DND-41 (cell line): Measurements from ENCODE around the gene FOXD2.

Experiments used
- ATAC-seq: fragments of 200-7000 bp; cut with Tn5 transposase; 3 replicates; pipeline ENCODE4 v1.9.1; 2021; ENCODE audit warnings: low read depth; ENCODE audit not compliant: insufficient read depth
- DNase-seq: peaks from one replicate; pipeline ENCODE4 v3.0.0-alpha.2; 2020
- H2AFZ ChIP-seq: 2 replicates; pipeline ENCODE4 v1.6.0; 2012; ENCODE audit warnings: low read depth, low read length
- H3K27ac ChIP-seq: 2 replicates; pipeline ENCODE4 v1.5.1; 2012; ENCODE audit warnings: low read length, inconsistent platforms
- H3K27me3 ChIP-seq: fragments of 200-600 bp; sonication (generic); 2 replicates; pipeline ENCODE4 v1.6.0; 2012; ENCODE audit warnings: low read length, mild to moderate bottlenecking, inconsistent platforms; ENCODE audit not compliant: insufficient read depth, poor library complexity
- H3K36me3 ChIP-seq: 2 replicates; pipeline ENCODE4 v1.5.1; 2012; ENCODE audit warnings: low read length, inconsistent platforms; ENCODE audit not compliant: insufficient read depth
- H3K4me1 ChIP-seq: 2 replicates; pipeline ENCODE4 v1.5.1; 2012; ENCODE audit warnings: mild to moderate bottlenecking, low read length; ENCODE audit not compliant: insufficient read depth
- H3K4me2 ChIP-seq: 2 replicates; pipeline ENCODE4 v1.6.0; 2012; ENCODE audit warnings: mild to moderate bottlenecking, moderate library complexity, low read length, inconsistent platforms; ENCODE audit not compliant: insufficient read depth
- H3K4me3 ChIP-seq, 2 experiments: fragments of 200-600 bp in 1 of 2; shearing (Covaris generic) in 1 of 2; 2 replicates each; pipeline ENCODE4 v1.5.1; 2012 to 2016; ENCODE audit warnings: inconsistent platforms in 2 of 2, low read length in 2 of 2, mild to moderate bottlenecking in 2 of 2, low read depth in 1 of 2, moderate library complexity in 1 of 2
- H3K79me2 ChIP-seq: 2 replicates; pipeline ENCODE4 v1.6.0; 2012; ENCODE audit warnings: low read length, inconsistent platforms; ENCODE audit not compliant: insufficient read depth
- H3K9ac ChIP-seq: 2 replicates; pipeline ENCODE4 v1.6.0; 2012; ENCODE audit warnings: low read depth, mild to moderate bottlenecking, inconsistent platforms, low read length, moderate library complexity
- H3K9me3 ChIP-seq: 2 replicates; pipeline ENCODE4 v1.5.1; 2012; ENCODE audit warnings: low read length, moderate library complexity, mild to moderate bottlenecking, inconsistent platforms; ENCODE audit not compliant: insufficient read depth, severe bottlenecking
- H4K20me1 ChIP-seq: 2 replicates; pipeline ENCODE4 v1.6.0; 2012; ENCODE audit warnings: low read length; ENCODE audit not compliant: insufficient read depth
- CTCF ChIP-seq: IDR thresholded peaks from 2 replicates; pipeline ENCODE4 v1.5.1; 2012; ENCODE audit warnings: borderline replicate concordance, low read length, moderate library complexity, mild to moderate bottlenecking; ENCODE audit not compliant: poor library complexity, severe bottlenecking; ENCODE audit errors: extremely low read depth
- EZH2 ChIP-seq: IDR thresholded peaks from 3 replicates; pipeline ENCODE4 v1.6.1; 2012; ENCODE audit warnings: borderline replicate concordance, low read depth, mild to moderate bottlenecking, moderate library complexity, low read length, inconsistent platforms; ENCODE audit not compliant: severe bottlenecking

The FOXD2 gene

GRCh38 chr1:47443530-47444296 lies 5.9 kb downstream of the FOXD2 start:
- Histone ChIP-seq H4K20me1 (0 out of 2 replicates have a peak, but pooled peaks cover under 1% of the 10 kb centered on the region), H3K4me2 (no peak overlapping the region), H3K36me3 (no peaks in the 10 kb centered on the region), H3K27ac (no peak overlapping the region), H3K9me3 (no peaks in the 10 kb centered on the region), H3K9ac (no peak overlapping the region), H3K79me2 (no peaks in the 10 kb centered on the region), H3K4me3 (no peak overlapping the region), H3K27me3 (peaks cover 7% of the 10 kb centered on the region), H2AFZ (no peak overlapping the region), H3K4me1 (no peaks in the 10 kb centered on the region; the same call in 1 of the 2 replicates)
- ATAC-seq: no peak
- TF ChIP-seq EZH2 (no peak), CTCF (no peak)
- DNase-seq: no peak

- H3K4me3 ChIP-seq: no peak overlapping the region
- 0 out of 2 replicates have a peak, but pooled peaks cover 4% of the 10 kb centered on the region for H4K20me1 ChIP-seq
- H3K27ac ChIP-seq: no peak overlapping the region
- H3K4me1 ChIP-seq: no peaks in the 10 kb centered on the region
- no peaks in the 10 kb centered on the region for H3K36me3 ChIP-seq
- no peaks in the 10 kb centered on the region for H3K79me2 ChIP-seq
- H3K9me3 ChIP-seq: no peaks in the 10 kb centered on the region
- no peak overlapping the region for H2AFZ ChIP-seq
- ATAC-seq (no peak), DNase-seq (no peak)
- H3K4me2 ChIP-seq: no peak overlapping the region
- TF ChIP-seq CTCF: no peak
- TF ChIP-seq EZH2: no peak
- peaks cover 7% of the 10 kb centered on the region for H3K27me3 ChIP-seq
- H3K9ac ChIP-seq: no peak overlapping the region
These were observed 6.4 kb downstream of the FOXD2 start for GRCh38 chr1:47444297-47444561.

GRCh38 chr1:47444562-47445465 lies 7.0 kb downstream of the FOXD2 start:
- no peak for DNase-seq
- Histone ChIP-seq H2AFZ (no peak overlapping the region), H3K36me3 (no peaks in the 10 kb centered on the region), H3K4me2 (no peak overlapping the region), H3K27me3 (peaks cover 7% of the 10 kb centered on the region), H4K20me1 (0 out of 2 replicates have a peak, but pooled peaks cover 4% of the 10 kb centered on the region), H3K79me2 (no peaks in the 10 kb centered on the region), H3K27ac (no peak overlapping the region), H3K4me3 (no peak overlapping the region), H3K9me3 (no peaks in the 10 kb centered on the region), H3K9ac (no peak overlapping the region), H3K4me1 (no peaks in the 10 kb centered on the region)
- TF ChIP-seq EZH2 (no peak), CTCF (no peak)
- ATAC-seq: no peak
